HK-2 (cell line): ENCODE measurements around the gene BPI.
"Not testable (repeated sequence)": the region's sequence is repeated elsewhere in the genome, so short reads cannot be mapped to it uniquely, and the experiment has no call there.

Experiments
- DNase-seq: peaks from one replicate; pipeline ENCODE4 v3.0.0-alpha.2; 2018; ENCODE audit not compliant: unreplicated experiment

The BPI gene

DNA sequence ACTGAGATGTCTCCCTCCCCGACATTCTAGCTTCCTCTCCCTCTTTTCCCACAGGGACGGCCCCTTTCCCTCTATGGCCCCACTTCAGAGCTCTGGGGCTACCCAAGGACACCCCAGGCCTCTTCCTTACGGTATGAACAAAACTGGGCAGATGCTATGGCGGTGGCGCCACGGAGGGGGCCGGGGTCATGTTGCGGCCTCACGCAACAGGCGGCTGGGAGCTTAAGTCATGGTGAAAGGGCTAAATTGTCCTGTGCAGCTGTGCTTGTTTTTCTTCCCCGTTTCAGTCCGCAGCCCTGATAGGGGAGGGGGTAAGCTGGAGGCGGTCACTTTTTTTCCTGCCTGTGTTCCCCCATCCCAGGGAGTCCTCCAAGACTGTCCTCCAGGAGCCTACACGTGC lies 25.8 kb upstream of the BPI start:
- no peak for DNase-seq

DNA sequence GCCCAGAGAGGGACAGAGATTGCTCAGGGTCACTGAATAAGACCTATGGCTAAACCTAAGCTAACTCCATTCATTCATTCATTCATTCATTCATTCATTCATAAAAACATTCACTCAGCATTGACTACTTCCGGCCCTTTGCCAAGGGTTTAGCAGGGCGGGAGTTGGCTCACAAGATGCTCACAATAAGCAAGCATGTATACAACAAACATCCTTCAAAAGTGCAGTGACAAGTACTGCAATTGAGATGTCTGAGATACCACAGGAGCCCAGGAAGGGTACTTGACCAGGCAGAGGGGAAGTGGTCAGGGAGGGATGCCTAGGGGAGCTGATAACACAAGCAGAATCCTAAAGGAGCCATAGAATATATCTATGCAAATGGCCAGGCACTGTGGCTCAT lies 25.2 kb upstream of the BPI start:
- DNase-seq, result no peak

- not testable (repeated sequence) for DNase-seq
These were observed 22.6 kb upstream of the BPI start for GRCh38 chr20:38281176-38281915.

GRCh38 chr20:38283236-38283635 lies 20.7 kb upstream of the BPI start:
- no peak for DNase-seq

GRCh38 chr20:38284066-38284650 lies 19.8 kb upstream of the BPI start:
- not testable (repeated sequence) for DNase-seq

- DNase-seq, result no peak
These were observed 19.0 kb upstream of the BPI start for GRCh38 chr20:38284893-38285444.

DNA sequence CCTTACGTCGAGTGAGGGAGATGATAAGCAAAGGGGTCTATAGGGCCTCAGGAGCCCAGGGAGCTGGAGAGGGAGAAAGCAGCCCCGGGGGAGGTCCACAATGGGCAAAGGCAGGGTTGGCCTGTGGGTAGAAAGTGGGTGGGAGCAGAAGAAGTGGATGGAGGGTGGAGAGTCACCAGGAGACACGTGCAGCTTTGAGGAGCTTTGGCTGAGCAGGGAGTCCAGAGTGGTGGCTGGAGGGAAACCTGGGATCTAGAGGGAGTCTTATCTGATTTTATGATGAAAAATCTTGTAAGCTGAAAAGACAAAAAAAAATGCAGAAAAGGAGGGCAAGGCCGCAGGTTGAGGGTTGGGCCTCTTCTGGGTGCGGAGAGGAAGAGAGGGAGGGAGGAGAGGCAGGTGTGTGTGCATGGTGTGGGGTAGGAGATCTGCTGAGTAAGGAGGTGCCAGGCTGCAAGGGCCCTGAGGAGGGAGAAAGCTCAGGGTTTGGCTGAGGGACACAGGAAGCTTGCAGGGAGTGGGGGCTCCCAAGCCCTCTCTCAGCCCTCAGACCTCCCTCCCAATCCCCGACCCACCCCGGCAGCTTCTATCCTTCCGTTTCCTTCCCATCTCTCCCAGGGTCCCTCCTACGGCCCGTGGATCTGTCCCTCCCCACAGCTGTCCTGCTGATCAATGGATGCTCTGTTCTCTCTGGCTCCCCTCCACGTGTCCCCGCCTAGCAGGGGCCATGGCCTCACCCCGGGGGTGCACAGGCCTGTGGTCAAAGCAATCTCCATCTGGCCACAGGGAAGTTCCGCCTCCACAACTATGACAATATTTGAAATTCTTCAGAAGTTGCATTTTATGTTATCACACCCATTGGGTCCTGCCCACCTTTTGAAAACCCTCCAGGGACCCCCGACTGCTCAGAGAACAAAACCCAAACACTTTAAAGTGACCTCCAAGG lies 17.1 kb upstream of the BPI start:
- DNase-seq, result no peak

- no peak for DNase-seq
These were observed 12.8 kb upstream of the BPI start for GRCh38 chr20:38290829-38291814.

- DNase-seq, result no peak
These were observed 12.0 kb upstream of the BPI start for GRCh38 chr20:38291966-38292365.

GRCh38 chr20:38293491-38294065 lies 10.4 kb upstream of the BPI start:
- DNase-seq, result no peak

- no peak for DNase-seq
These were observed 9.8 kb upstream of the BPI start for GRCh38 chr20:38294076-38294591.

DNA sequence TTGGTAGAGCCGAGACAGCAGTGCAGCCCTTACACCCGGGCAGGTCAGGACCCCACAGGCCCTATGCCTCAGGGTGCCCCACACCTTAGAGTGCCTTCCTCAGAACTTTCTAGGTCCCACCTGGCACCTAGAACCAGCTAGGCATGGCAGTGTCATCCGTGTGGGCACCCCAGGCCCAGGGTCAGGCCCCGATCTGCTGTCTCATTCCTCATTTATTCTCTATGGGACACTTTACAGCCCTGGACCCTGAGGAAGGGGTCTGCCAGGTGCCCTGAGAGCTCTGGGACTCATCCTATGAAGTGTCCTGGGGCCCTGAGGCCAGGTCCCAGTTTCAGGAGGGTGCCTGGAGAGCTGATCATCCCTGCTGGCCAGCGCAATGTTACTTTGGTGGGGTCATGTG lies 8.1 kb upstream of the BPI start:
- no peak for DNase-seq

DNA sequence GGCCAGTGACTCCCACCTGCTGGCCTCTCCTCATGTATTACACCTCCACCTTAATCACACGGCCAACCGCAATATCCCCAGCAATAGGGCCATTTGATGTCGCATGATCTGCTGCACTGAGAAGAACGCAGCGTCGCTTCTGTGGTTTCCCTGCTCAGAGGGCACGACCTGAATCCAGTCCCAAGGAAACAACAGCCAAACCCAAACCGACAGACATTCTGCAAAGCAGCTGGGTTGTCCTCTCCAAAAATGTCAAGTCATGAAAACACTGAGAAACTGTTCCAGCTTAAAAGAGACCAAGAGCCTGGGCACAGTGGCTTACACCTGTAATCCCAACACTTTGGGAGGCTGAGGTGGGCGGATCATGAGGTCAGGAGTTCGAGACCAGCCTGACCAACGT lies 7.5 kb upstream of the BPI start:
- DNase-seq, result no peak

DNA sequence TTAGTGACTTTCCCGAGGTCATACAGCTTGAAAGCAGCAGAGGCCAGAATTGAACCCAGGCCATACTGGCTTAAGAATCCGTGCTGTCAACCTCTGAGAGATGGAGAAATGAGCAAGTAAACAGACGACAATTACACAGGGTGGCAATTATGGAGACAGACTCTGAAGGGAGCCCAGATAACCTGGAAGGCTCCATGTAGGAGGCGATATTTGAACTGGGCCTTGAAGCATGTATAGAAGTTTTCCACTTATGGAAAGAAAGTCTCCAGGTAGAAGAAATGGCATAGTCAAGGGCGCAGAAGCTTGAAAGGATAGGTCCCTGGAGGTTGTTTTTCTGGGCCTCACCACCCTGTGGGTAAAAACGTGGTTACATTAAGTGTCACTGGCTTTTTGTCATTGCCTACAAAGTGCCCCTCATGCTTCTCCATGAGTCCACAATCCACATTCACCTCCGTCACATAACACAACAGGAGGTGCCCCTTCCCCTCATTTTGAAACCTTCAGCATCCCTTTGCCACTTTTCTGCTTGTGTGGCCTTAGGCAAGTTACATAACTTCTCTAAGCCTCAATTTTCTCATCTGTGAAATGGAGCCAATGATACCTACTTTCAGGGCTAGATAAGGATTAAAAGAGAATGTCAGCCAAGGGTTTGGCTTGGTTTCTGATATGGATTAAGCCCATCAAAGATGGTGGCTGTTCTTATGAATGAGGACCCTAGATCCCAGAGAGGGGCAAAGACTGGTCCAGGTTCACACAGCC lies 5.9 kb upstream of the BPI start:
- DNase-seq, result no peak

DNA sequence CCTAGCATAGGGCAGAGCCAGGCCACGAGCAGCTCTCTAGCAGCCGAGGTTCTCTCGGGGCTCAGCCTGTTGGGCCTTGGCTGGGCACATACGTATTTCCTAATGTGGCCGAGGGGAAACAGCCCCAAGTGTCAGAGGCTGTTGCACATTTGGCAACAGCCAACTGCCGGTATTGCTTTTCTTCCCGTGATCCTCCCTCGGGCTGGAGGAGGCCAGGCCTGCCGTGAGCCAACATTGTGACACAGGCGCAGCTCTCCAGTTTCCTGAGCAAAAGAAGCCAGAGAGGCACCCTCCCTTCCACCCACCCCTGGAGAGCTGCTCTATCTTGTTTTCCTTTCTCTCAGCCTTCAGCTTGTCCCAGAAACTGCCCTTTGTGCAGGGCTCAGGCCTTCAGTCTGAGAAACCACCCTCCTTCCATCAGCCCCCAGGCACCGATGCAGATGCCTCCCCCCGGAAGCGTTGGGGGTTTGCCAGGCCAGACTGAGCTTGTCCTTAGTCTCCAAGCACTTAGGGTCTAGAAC lies 5.1 kb upstream of the BPI start:
- DNase-seq, result no peak

DNA sequence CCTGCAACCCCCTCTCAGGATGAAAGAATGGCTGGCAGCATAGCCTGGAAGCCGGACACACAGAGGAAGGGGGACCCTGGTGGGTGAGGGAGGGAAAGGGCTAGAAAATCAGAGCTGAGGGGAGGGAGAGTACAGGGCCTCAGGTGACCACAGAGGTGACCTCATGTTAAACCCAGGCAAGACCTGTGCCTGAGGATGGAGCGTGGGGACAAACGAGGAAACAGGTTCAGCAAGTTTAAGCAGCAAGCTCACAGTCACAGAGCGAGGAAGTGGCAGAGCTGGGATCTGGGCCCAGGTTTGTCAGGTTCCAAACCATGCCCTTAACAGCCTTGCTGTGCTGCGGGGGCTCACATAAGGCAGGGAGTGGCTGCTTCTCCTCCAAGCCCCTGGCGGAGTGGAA lies 4.0 kb upstream of the BPI start:
- DNase-seq, result no peak

- DNase-seq, result no peak
These were observed 3.5 kb upstream of the BPI start for GRCh38 chr20:38300438-38300837.

DNA sequence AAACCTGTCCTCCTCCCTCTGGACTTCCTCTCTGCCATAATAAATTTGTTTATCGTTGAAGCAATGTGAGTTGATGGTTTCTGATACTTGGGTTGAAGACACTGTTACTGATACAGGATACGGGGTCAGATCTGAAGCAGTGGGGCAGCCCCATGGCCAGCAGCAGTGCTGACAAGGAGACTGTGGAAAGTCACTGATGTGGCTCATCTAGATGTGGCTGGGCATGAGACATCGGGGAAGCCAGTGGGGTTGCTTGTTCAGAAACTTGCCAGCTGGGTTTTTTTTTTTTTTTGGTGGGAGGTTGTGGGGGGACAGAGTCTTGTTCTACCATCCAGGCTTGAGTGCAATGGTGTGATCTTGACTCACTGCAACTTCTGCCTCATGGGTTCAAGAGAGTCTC lies 2.6 kb upstream of the BPI start:
- no peak for DNase-seq

DNA sequence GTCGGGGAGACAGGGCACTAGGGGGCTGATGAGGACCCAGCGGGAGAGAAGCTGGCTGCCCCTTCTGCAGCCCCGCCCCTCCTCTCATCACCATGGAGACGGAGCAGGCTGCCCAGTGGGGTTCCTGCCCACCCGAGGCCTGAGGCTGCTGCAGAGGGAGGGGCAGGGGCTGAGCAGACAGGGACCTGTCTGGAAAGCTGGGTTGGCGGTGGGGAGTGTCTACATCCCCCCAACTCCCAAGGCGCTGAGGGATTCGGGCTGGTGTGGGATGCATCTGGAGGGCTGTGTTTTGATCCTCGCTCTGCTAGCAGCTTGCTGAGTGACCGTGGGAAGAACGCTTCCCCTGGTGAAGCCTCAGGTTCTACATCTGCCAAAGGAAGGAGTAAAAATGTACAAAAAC lies 1.2 kb upstream of the BPI start:
- DNase-seq, result no peak
